T-helper 1 cell (primary cell): ENCODE measurements around the gene LMOD1.

Experiments used
- DNase-seq, 5 donors: peaks; one replicate each; pipeline ENCODE4 v3.0.0-alpha.2; 2012 to 2020

The LMOD1 gene

GRCh38 chr1:201851949-201852348 lies 94.4 kb downstream of the LMOD1 start:
- no peak for DNase-seq

GRCh38 chr1:201850053-201850397 lies 96.3 kb downstream of the LMOD1 start:
- no peak for DNase-seq

GRCh38 chr1:201849372-201850052 lies 96.8 kb downstream of the LMOD1 start:
- no peak for DNase-seq

GRCh38 chr1:201848230-201848629 lies 98.1 kb downstream of the LMOD1 start:
- DNase-seq: no peak

- no peak for DNase-seq
Measured at GRCh38 chr1:201847150-201847549, 99.2 kb downstream of the LMOD1 start.
